ENCODE measurements around the gene IL7R.

The IL7R gene

GRCh38 chr5:35902046-35902672 lies 45.5 kb downstream of the IL7R start:
- H3K4me3 ChIP-seq (replicated peaks; ENCODE audit: insufficient read depth, low read length): no peak overlapping the region
- no peak overlapping the region for H3K27ac ChIP-seq (replicated peaks)
- DNase-seq (ENCODE audit: low read depth in 1 of 2, low spot score in 1 of 2): no peak
- TF ChIP-seq SPI1 (IDR thresholded peaks at IDR 0.05; ENCODE audit: borderline replicate concordance, low read depth) (no peak), GABPA (IDR thresholded peaks at IDR 0.05; ENCODE audit: low read depth) (no peak), CTCF (IDR thresholded peaks at IDR 0.05; ENCODE audit: insufficient read depth, low read length) (no peak), REST (IDR thresholded peaks at IDR 0.05; ENCODE audit: insufficient replicate concordance, low read depth) (no peak), POLR2AphosphoS5 (IDR thresholded peaks at IDR 0.05; ENCODE audit: low read depth) (no peak)
- no peaks in the 10 kb centered on the region for H3K27me3 ChIP-seq (ENCODE audit: insufficient read depth, poor library complexity, severe bottlenecking)

- no peak for DNase-seq (ENCODE audit: low read depth in 1 of 2, low spot score in 1 of 2)
- Histone ChIP-seq H3K27me3 (ENCODE audit: insufficient read depth, poor library complexity, severe bottlenecking) (no peaks in the 10 kb centered on the region), H3K27ac (replicated peaks) (no peak overlapping the region), H3K4me3 (replicated peaks; ENCODE audit: insufficient read depth, low read length) (no peak overlapping the region)
- no peak for TF ChIP-seq SPI1 (IDR thresholded peaks at IDR 0.05; ENCODE audit: borderline replicate concordance, low read depth)
- no peak for TF ChIP-seq REST (IDR thresholded peaks at IDR 0.05; ENCODE audit: insufficient replicate concordance, low read depth)
- TF ChIP-seq CTCF (IDR thresholded peaks at IDR 0.05; ENCODE audit: insufficient read depth, low read length): no peak
- TF ChIP-seq POLR2AphosphoS5 (IDR thresholded peaks at IDR 0.05; ENCODE audit: low read depth): no peak
Observed at GRCh38 chr5:35903631-35904203, 47.0 kb downstream of the IL7R start.

GRCh38 chr5:35904443-35905132 lies 47.9 kb downstream of the IL7R start:
- H3K27me3 ChIP-seq (ENCODE audit: insufficient read depth, poor library complexity, severe bottlenecking): no peaks in the 10 kb centered on the region
- H3K4me3 ChIP-seq (replicated peaks; ENCODE audit: insufficient read depth, low read length): no peak overlapping the region
- no peak overlapping the region for H3K27ac ChIP-seq (replicated peaks)
- TF ChIP-seq CTCF (IDR thresholded peaks at IDR 0.05; ENCODE audit: insufficient read depth, low read length) (no peak), POLR2AphosphoS5 (IDR thresholded peaks at IDR 0.05; ENCODE audit: low read depth) (no peak), GABPA (IDR thresholded peaks at IDR 0.05; ENCODE audit: low read depth) (no peak), REST (IDR thresholded peaks at IDR 0.05; ENCODE audit: insufficient replicate concordance, low read depth) (no peak), SPI1 (IDR thresholded peaks at IDR 0.05; ENCODE audit: borderline replicate concordance, low read depth) (no peak)
- DNase-seq (ENCODE audit: low read depth in 1 of 2, low spot score in 1 of 2): no peak

All from HL-60 (cell line).